K562 (cell line): ENCODE results near the gene KCNT1.

ENCODE experiments used
- CREBBP ChIP-seq: IDR thresholded peaks from one replicate; pipeline ENCODE4 v1.6.1; 2012; ENCODE audit warnings: low read depth, mild to moderate bottlenecking, control low read depth, inconsistent platforms, low read length
- FOXP1 ChIP-seq: sonication (generic); formaldehyde crosslinking; IDR thresholded peaks from 2 replicates; pipeline ENCODE4 v1.8.0; 2022; ENCODE audit warnings: mild to moderate bottlenecking, missing genetic modification reagents
- TF ChIP-seq, protein P1 (sequence below): fragments of 200-400 bp; formaldehyde crosslinking; IDR thresholded peaks from 2 replicates; pipeline ENCODE4 v1.6.1; 2017; ENCODE audit warnings: mild to moderate bottlenecking, low read depth, low read length, moderate library complexity

GRCh38 chr9:135758870-135759269 is 56.9 kb downstream of the KCNT1 start:
- TF ChIP-seq CREBBP, result no peak
- TF ChIP-seq, protein P1, sequence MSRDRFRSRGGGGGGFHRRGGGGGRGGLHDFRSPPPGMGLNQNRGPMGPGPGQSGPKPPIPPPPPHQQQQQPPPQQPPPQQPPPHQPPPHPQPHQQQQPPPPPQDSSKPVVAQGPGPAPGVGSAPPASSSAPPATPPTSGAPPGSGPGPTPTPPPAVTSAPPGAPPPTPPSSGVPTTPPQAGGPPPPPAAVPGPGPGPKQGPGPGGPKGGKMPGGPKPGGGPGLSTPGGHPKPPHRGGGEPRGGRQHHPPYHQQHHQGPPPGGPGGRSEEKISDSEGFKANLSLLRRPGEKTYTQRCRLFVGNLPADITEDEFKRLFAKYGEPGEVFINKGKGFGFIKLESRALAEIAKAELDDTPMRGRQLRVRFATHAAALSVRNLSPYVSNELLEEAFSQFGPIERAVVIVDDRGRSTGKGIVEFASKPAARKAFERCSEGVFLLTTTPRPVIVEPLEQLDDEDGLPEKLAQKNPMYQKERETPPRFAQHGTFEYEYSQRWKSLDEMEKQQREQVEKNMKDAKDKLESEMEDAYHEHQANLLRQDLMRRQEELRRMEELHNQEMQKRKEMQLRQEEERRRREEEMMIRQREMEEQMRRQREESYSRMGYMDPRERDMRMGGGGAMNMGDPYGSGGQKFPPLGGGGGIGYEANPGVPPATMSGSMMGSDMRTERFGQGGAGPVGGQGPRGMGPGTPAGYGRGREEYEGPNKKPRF, result no peak
- TF ChIP-seq FOXP1, result no peak
